ENCODE data around the gene MAIP1. TPM values are rescaled to one million over a fixed set of nuclear protein-coding genes. Genes with fewer than 3 reads are reported as not detected.

MAIP1 gene
- total RNA-seq, 1 donor from 2014 or later, result 20.2 TPM

DNA sequence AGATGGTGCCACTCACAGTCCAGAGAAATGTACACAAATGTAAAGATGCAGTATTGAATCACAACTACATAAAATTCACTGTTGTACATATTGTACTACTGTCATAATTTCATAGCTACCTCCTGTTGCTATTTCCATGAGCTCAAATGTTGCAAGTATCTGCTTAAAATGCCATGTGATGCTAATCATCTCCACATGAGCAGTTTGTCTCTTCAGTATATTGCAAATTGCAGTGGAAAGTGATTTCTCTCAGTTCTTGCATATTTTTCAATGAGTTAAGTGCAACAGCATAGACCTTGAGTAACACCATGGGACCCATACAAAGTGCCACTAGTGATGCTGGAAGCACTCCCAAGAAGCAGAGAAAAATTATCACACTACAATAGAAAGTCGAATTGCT is 51.9 kb downstream of the MAIP1 start:
- Mint-ChIP-seq H3K4me1 (no peaks in the 10 kb centered on the region), H3K4me3 (no peak overlapping the region), H3K9me3 (peaks cover 9% of the 10 kb centered on the region), H3K36me3 (ENCODE audit: low read depth) (no peaks in the 10 kb centered on the region), H3K27me3 (peaks cover 1% of the 10 kb centered on the region), H3K27ac (no peak overlapping the region)
- DNase-seq (no peak), ATAC-seq (ENCODE audit: low read depth) (no peak)
- TF ChIP-seq, protein P1, sequence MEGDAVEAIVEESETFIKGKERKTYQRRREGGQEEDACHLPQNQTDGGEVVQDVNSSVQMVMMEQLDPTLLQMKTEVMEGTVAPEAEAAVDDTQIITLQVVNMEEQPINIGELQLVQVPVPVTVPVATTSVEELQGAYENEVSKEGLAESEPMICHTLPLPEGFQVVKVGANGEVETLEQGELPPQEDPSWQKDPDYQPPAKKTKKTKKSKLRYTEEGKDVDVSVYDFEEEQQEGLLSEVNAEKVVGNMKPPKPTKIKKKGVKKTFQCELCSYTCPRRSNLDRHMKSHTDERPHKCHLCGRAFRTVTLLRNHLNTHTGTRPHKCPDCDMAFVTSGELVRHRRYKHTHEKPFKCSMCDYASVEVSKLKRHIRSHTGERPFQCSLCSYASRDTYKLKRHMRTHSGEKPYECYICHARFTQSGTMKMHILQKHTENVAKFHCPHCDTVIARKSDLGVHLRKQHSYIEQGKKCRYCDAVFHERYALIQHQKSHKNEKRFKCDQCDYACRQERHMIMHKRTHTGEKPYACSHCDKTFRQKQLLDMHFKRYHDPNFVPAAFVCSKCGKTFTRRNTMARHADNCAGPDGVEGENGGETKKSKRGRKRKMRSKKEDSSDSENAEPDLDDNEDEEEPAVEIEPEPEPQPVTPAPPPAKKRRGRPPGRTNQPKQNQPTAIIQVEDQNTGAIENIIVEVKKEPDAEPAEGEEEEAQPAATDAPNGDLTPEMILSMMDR (IDR thresholded peaks at IDR 0.05), result no peak
- ChIA-PET POLR2A (no interaction called here), CTCF (no interaction called here)
- intact Hi-C loops (cut with micrococcal nuclease), result no loop called here

DNA sequence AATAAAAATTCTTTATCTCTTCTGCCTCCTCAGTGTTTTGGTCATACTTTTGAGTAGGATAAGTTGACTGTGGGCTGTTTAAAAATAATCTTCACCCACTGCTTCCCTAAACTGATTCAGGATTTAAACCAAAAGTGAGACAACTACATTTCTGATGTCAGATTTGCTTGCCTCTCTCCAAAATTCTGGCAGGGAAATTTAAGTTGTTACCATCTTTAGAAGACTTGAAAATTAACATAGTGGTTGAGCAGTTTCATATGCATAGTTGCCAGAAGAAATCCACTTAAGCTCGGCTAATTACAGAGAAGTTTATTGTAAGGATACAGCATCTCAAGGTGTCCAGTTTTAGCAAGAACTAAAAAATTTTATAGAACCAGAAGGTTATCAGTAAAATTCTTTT is 57.0 kb downstream of the MAIP1 start:
- TF ChIP-seq, protein P1 (IDR thresholded peaks at IDR 0.05), result no peak
- intact Hi-C loops (cut with micrococcal nuclease), result no loop called here

More for the DNA sequence above, 57.0 kb downstream of the MAIP1 start:
- Mint-ChIP-seq H3K27ac (no peak overlapping the region), H3K9me3 (no peaks in the 10 kb centered on the region), H3K27me3 (peaks cover 9% of the 10 kb centered on the region), H3K4me3 (no peak overlapping the region), H3K4me1 (no peaks in the 10 kb centered on the region), H3K36me3 (ENCODE audit: low read depth) (no peaks in the 10 kb centered on the region)
- ChIA-PET CTCF (no interaction called here), POLR2A (no interaction called here)
- no peak for ATAC-seq (ENCODE audit: low read depth)
- DNase-seq, result no peak

Other genes with a start within 250 kb of the MAIP1 start
- gene FTCDNL1, start 104.4 kb upstream of the MAIP1 start, total RNA-seq, result 1.4 and 1.5 TPM in 2 replicates
- gene C2orf69, start 44.3 kb upstream of the MAIP1 start, total RNA-seq, result 12.1 and 12.6 TPM in 2 replicates
- gene TYW5, start 91 bp upstream of the MAIP1 start, total RNA-seq, result 10.5 and 12.5 TPM in 2 replicates